CD8-positive, alpha-beta memory T cell (primary cell): ENCODE data around the gene KSR1. TPM values are rescaled to one million over a fixed set of nuclear protein-coding genes. Genes with fewer than 3 reads are reported as not detected.
A peak's percentile ranks its signal among the peaks of the same experiment; 100 is the strongest.

ENCODE experiments used
- CTCF ChIA-PET: fragments of 350-600 bp; sonication (Branson Sonifier 250); formaldehyde crosslinking; loops from one replicate; lab custom pipeline; 2021; ENCODE audit warnings: antibody characterized with exemption; lab: Charles Lee
- POLR2A ChIA-PET: fragments of 350-600 bp; sonication (Branson Sonifier 250); formaldehyde crosslinking; loops from one replicate; lab custom pipeline; 2021; ENCODE audit warnings: antibody characterized with exemption; lab: Charles Lee
- DNase-seq, 5 donors: peaks; one replicate each; pipeline versions ENCODE4 v3.0.0 to v3.0.0-alpha.2; 2020 to 2022; ENCODE audit warnings: mixed read lengths in 1 of 5
- H3K27ac ChIP-seq: one replicate; pipeline ENCODE4 v1.7.0; 2013; ENCODE audit warnings: low read depth, mild to moderate bottlenecking, low read length, moderate library complexity
- H3K27me3 ChIP-seq: 2 replicates; pipeline ENCODE4 v1.7.0; 2013; ENCODE audit warnings: low read length, mild to moderate bottlenecking; ENCODE audit not compliant: insufficient read depth, poor library complexity, severe bottlenecking
- H3K36me3 ChIP-seq: 2 replicates; pipeline ENCODE4 v1.7.0; 2013; ENCODE audit warnings: mild to moderate bottlenecking, low read length, moderate library complexity; ENCODE audit not compliant: insufficient read depth
- H3K4me1 ChIP-seq: 2 replicates; pipeline ENCODE4 v1.7.0; 2013; ENCODE audit warnings: mild to moderate bottlenecking, low read length, moderate library complexity; ENCODE audit not compliant: insufficient read depth
- H3K4me3 ChIP-seq: 2 replicates; pipeline ENCODE4 v1.7.0; 2013; ENCODE audit warnings: mild to moderate bottlenecking, low read length
- H3K9me3 ChIP-seq: 2 replicates; pipeline ENCODE4 v1.7.0; 2013; ENCODE audit warnings: mild to moderate bottlenecking, low read length
- H3K27ac Mint-ChIP-seq, 8 donors: one replicate each; pipeline ENCODE4 v1.8.0; 2020 to 2021; ENCODE audit warnings: mixed read lengths in 8 of 8, mild to moderate bottlenecking in 6 of 8, inconsistent platforms in 3 of 8, moderate library complexity in 3 of 8
- H3K27me3 Mint-ChIP-seq, 2 donors: one replicate each; pipeline ENCODE4 v1.8.0; 2020 to 2021; ENCODE audit warnings: mixed read lengths in 2 of 2, mild to moderate bottlenecking in 1 of 2, moderate library complexity in 1 of 2
- H3K36me3 Mint-ChIP-seq, 3 donors: one replicate each; pipeline ENCODE4 v1.8.0; 2020 to 2021; ENCODE audit warnings: mixed read lengths in 3 of 3, inconsistent platforms in 1 of 3, mild to moderate bottlenecking in 1 of 3
- H3K4me1 Mint-ChIP-seq, 3 donors: one replicate each; pipeline ENCODE4 v1.8.0; 2020 to 2021; ENCODE audit warnings: mixed read lengths in 3 of 3, inconsistent platforms in 1 of 3, mild to moderate bottlenecking in 1 of 3
- H3K4me3 Mint-ChIP-seq, 7 donors: one replicate each; pipeline ENCODE4 v1.8.0; 2020 to 2021; ENCODE audit warnings: mixed read lengths in 7 of 7, mild to moderate bottlenecking in 6 of 7, moderate library complexity in 4 of 7, inconsistent platforms in 2 of 7
- H3K9me3 Mint-ChIP-seq, 5 donors: one replicate each; pipeline ENCODE4 v1.8.0; 2020 to 2022; ENCODE audit warnings: mixed read lengths in 5 of 5, mild to moderate bottlenecking in 3 of 5, moderate library complexity in 2 of 5, inconsistent platforms in 1 of 5
- polyA plus RNA-seq: library from polyadenylated mRNA; unstranded; fragments of 300-500 nt; fragmentation: Illumina TruSeq; gene quantifications from one replicate; pipeline ENCODE4 v1.2.3, GENCODE V29; 2021
- total RNA-seq, 2 experiments: library from RNA; stranded (reverse); gene quantifications; one replicate each; pipeline ENCODE4 v1.2.3, GENCODE V29; 2021

The KSR1 gene
- total and polyA plus RNA-seq, 3 experiments from 2014 or later: 2.9 to 26.9 (median 26.3) TPM

DNA sequence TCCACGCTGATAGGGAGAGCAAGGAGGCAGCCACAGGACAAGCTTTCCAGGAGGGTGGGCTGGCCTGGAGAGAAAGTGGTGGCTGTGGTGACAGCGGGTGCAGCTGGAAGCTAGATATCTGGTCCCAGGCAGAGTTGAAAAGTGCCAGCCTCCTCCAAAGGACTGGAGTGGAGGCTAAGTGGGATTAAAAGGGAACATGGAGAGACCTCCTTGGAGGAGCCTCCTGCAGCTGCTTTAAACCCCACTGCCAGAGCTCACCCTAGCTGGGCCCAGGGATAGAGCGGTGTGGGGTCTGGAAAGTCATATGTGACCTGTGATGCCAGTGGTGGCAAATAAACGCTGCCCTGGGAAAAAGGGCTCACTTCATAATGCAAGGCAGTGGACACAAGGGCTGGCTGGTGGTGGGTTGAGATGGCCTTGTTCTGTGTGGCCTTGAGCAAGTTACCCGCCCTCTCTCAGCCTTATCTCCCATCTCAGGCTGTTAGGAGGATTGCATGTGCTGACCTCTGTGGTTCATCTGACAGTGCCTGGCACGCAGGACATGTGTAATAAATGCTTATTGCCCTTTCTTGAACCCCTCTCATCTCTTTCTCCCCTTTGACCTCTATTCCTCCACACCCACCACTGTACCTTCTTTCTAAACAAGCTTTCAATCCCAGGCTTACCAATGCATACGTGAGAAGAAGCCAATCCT, 113.8 kb downstream of the KSR1 start:
- ChIA-PET POLR2A (no interaction called here), CTCF (interaction anchor here (0.7 to 1.1 kb wide), 3 partner anchors 9 to 31 kb away, joined by 3 to 4 read pairs (median 3); no protein-coding TSS in a partner anchor)
- H3K27ac ChIP-seq: peak overlapping the region; percentile 28
- Mint-ChIP-seq H3K27me3 (no peaks in the 10 kb centered on the region), H3K4me1 (peaks cover 22 to 43% (median 24%) of the 10 kb centered on the region in 3 donors), H3K4me3 (no peak overlapping the region), H3K27ac (peak overlapping the region in 6 of 8 donors; percentile 47 to 90 (median 82)), H3K9me3 (no peaks in the 10 kb centered on the region), H3K36me3 (peaks cover 0 to 4% (median 0%) of the 10 kb centered on the region in 3 donors)
- peaks cover 7% of the 10 kb centered on the region for H3K4me1 ChIP-seq
- H3K27me3 ChIP-seq: no peaks in the 10 kb centered on the region
- DNase-seq: peak in 1 of 5 donors; percentile 19
- no peak overlapping the region for H3K4me3 ChIP-seq
- no peaks in the 10 kb centered on the region for H3K9me3 ChIP-seq
- no peaks in the 10 kb centered on the region for H3K36me3 ChIP-seq

DNA sequence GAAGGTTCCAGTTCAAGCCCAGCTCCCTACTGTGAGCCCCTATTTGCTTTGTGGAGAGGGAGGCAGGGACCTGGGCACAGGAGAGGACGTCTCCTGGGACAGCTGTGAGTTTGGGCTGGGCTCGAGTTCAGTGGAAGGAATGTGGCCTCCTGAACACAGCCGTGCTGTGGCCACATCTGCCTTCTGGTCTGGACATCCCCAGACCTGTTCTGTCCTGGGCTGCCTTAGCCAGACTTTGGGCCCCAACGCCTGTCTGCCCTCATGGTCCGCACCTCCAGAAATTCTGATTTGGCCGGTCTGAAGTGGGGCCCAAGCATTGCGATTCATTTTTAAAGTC, 114.3 kb downstream of the KSR1 start:
- Histone ChIP-seq H3K36me3 (no peaks in the 10 kb centered on the region), H3K9me3 (no peaks in the 10 kb centered on the region), H3K27me3 (no peaks in the 10 kb centered on the region), H3K27ac (no peak overlapping the region), H3K4me3 (no peak overlapping the region), H3K4me1 (peaks cover 7% of the 10 kb centered on the region)
- peaks cover 22 to 43% (median 24%) of the 10 kb centered on the region in 3 donors for H3K4me1 Mint-ChIP-seq
- peak overlapping the region in 2 of 8 donors; percentile 33 to 53 for H3K27ac Mint-ChIP-seq
- CTCF ChIA-PET: interaction anchor here (0.7 to 1.1 kb wide), 3 partner anchors 8 to 30 kb away, joined by 3 to 4 read pairs (median 3); no protein-coding TSS in a partner anchor
- no peaks in the 10 kb centered on the region for H3K9me3 Mint-ChIP-seq
- POLR2A ChIA-PET: no interaction called here
- no peak overlapping the region for H3K4me3 Mint-ChIP-seq
- H3K27me3 Mint-ChIP-seq: no peaks in the 10 kb centered on the region
- DNase-seq: peak in 1 of 5 donors; percentile 17
- H3K36me3 Mint-ChIP-seq: peaks cover 0 to 4% (median 0%) of the 10 kb centered on the region in 3 donors

DNA sequence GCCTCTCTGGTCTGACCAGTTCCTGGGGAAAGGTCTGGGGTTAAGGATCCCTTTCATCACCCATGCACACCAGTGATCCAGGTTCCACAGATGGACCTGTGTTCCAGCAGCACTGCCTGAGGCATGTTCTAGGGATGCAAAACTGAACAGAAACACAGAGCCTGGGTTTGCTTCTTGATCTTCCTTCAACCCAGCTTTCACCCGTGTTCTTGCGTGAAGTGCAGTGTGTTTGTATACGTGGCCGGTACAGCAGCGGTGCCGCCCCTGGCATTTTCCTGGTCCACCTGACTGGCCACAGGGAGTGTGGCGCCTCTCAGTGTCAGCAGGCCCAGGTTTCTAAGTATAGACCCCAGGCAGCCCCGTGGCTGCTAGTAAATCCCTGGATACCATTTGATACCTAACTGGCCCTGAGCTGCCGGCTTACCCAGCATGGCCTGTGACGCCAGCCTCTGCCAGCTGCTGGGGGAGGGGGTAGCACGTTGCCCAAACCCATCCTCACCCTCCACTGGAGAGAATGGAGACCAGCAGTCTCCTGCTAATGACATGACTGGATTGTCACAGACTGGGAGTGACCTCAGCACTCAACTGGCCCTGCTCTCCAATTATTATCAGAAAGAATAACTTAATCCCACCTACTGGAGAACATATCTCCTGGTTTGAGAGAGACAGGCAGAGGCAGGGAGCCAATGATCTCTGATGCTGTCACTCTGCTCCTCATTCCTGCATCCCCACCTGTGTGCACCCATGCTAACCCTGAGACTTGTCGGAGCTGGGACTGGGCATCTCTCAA, 115.5 kb downstream of the KSR1 start:
- Mint-ChIP-seq H3K4me1 (peaks cover 25 to 43% (median 29%) of the 10 kb centered on the region in 3 donors), H3K27me3 (no peaks in the 10 kb centered on the region), H3K9me3 (no peaks in the 10 kb centered on the region), H3K4me3 (no peak overlapping the region), H3K36me3 (peaks cover 0 to under 1% (median 0%) of the 10 kb centered on the region in 3 donors), H3K27ac (peak overlapping the region in 5 of 8 donors; percentile 24 to 78 (median 57))
- no peaks in the 10 kb centered on the region for H3K36me3 ChIP-seq
- H3K9me3 ChIP-seq: no peaks in the 10 kb centered on the region
- POLR2A ChIA-PET: no interaction called here
- CTCF ChIA-PET: no interaction called here
- H3K27ac ChIP-seq: no peak overlapping the region
- DNase-seq: peak in 1 of 5 donors; percentile 20
- H3K4me3 ChIP-seq: no peak overlapping the region
- H3K4me1 ChIP-seq: peaks cover 7% of the 10 kb centered on the region
- H3K27me3 ChIP-seq: no peaks in the 10 kb centered on the region

DNA sequence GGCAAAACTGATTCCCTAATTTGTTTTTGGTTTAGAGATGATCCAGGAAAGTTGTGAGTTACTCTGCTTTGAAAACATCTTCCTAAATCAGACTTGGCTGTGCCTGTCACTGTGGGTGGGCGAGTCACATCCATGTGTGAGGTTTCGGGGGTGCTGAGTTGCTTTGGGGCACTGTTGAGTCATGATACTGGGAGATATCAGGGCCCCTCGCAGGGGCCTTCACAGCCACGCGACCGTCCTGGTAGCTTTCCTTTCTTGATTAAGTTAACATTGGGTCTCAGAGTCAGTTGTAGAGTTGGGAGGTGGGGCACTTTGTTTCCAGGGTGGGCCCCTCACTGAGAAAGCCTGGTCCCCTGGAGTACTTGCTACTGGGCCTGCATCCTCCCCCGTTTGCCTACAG, 116.4 kb downstream of the KSR1 start:
- H3K4me3 ChIP-seq: no peak overlapping the region
- no peaks in the 10 kb centered on the region for H3K9me3 ChIP-seq
- H3K27me3 Mint-ChIP-seq: no peaks in the 10 kb centered on the region
- ChIA-PET POLR2A (no interaction called here), CTCF (no interaction called here)
- no peaks in the 10 kb centered on the region for H3K36me3 ChIP-seq
- peaks cover 7% of the 10 kb centered on the region for H3K4me1 ChIP-seq
- H3K4me3 Mint-ChIP-seq: no peak overlapping the region
- no peaks in the 10 kb centered on the region for H3K9me3 Mint-ChIP-seq
- H3K36me3 Mint-ChIP-seq: peaks cover 0 to 2% (median 0%) of the 10 kb centered on the region in 3 donors
- peak overlapping the region; percentile 40 for H3K27ac ChIP-seq
- H3K27me3 ChIP-seq: no peaks in the 10 kb centered on the region
- DNase-seq: peak in 1 of 5 donors; percentile 13
- peak overlapping the region in 5 of 8 donors; percentile 32 to 78 (median 50) for H3K27ac Mint-ChIP-seq
- peaks cover 25 to 46% (median 29%) of the 10 kb centered on the region in 3 donors for H3K4me1 Mint-ChIP-seq

DNA sequence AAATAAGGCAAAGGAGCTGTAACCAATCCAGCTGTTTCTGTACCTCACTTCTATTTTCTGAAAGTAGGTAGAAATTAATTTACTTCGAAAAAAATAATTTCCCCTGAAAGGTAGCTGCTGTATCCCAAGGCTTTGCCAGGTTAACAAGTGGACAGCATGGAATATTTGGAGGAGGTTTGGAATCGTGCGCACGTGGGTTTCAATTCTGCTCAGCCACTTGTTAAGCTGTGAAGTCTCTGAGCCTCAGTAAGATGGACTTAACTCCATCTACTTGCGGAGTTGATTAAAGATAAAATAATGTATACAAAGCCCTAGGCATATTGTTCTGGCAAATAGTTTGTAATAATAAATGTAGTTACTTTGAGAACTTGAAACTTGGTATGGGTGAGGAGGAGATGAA, 117.3 kb downstream of the KSR1 start:
- H3K4me1 Mint-ChIP-seq: peaks cover 27 to 50% (median 36%) of the 10 kb centered on the region in 3 donors
- CTCF ChIA-PET: interaction anchor here (1.5 kb wide), 1 partner anchor 81 kb away, joined by 3 read pairs; no protein-coding TSS in a partner anchor
- peak overlapping the region in 2 of 8 donors; percentile 32 to 63 for H3K27ac Mint-ChIP-seq
- H3K9me3 ChIP-seq: no peaks in the 10 kb centered on the region
- H3K36me3 Mint-ChIP-seq: peaks cover 0 to 7% (median 0%) of the 10 kb centered on the region in 3 donors
- peak overlapping the region; percentile 40 for H3K27ac ChIP-seq
- H3K4me3 ChIP-seq: no peak overlapping the region
- POLR2A ChIA-PET: interaction anchor here (1.5 kb wide), 1 partner anchor 118 kb away, joined by 4 read pairs; the partner anchor contains the start of gene KSR1
- no peaks in the 10 kb centered on the region for H3K27me3 ChIP-seq
- H3K27me3 Mint-ChIP-seq: no peaks in the 10 kb centered on the region
- H3K36me3 ChIP-seq: no peaks in the 10 kb centered on the region
- DNase-seq: no peak
- no peaks in the 10 kb centered on the region for H3K9me3 Mint-ChIP-seq
- peaks cover 5% of the 10 kb centered on the region for H3K4me1 ChIP-seq
- H3K4me3 Mint-ChIP-seq: no peak overlapping the region

DNA sequence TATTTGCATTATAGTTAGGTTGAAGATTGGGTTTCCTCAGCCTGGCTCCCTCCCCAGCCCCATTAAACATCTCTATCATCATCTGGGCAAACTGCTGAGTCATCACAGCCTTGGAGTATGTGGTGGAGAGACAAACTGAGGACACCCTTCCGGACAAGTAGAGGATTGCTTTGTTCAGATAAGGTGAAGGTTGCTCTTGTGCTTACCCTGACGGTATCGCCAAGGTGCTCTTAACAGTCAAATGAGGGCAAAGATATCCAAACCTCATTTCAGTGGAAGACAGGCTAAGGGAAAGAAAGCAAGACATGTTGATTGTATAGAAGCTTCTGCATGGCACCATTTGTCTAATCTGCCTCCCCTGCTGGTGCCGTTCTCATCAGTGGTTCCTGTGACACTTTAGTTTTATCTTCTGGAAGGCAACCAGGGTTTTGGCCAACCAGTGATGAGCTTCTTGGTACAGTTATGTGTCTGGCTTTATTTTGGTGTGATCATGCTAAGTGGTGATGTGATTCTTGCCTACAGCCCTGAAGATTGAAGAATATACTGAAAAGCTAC, 117.8 kb downstream of the KSR1 start:
- H3K4me1 ChIP-seq: no peaks in the 10 kb centered on the region
- peaks cover 0 to 7% (median 0%) of the 10 kb centered on the region in 3 donors for H3K36me3 Mint-ChIP-seq
- H3K9me3 ChIP-seq: no peaks in the 10 kb centered on the region
- ChIA-PET CTCF (interaction anchor here (1.5 kb wide), 1 partner anchor 81 kb away, joined by 3 read pairs; no protein-coding TSS in a partner anchor), POLR2A (interaction anchor here (1.5 kb wide), 1 partner anchor 118 kb away, joined by 4 read pairs; the partner anchor contains the start of gene KSR1)
- peak overlapping the region; percentile 39 for H3K27ac ChIP-seq
- no peak overlapping the region for H3K4me3 Mint-ChIP-seq
- H3K4me1 Mint-ChIP-seq: peaks cover 25 to 50% (median 36%) of the 10 kb centered on the region in 3 donors
- H3K9me3 Mint-ChIP-seq: no peaks in the 10 kb centered on the region
- DNase-seq: no peak
- H3K4me3 ChIP-seq: no peak overlapping the region
- no peaks in the 10 kb centered on the region for H3K36me3 ChIP-seq
- H3K27me3 ChIP-seq: no peaks in the 10 kb centered on the region
- H3K27me3 Mint-ChIP-seq: no peaks in the 10 kb centered on the region
- H3K27ac Mint-ChIP-seq: peak overlapping the region in 1 of 8 donors; percentile 63

DNA sequence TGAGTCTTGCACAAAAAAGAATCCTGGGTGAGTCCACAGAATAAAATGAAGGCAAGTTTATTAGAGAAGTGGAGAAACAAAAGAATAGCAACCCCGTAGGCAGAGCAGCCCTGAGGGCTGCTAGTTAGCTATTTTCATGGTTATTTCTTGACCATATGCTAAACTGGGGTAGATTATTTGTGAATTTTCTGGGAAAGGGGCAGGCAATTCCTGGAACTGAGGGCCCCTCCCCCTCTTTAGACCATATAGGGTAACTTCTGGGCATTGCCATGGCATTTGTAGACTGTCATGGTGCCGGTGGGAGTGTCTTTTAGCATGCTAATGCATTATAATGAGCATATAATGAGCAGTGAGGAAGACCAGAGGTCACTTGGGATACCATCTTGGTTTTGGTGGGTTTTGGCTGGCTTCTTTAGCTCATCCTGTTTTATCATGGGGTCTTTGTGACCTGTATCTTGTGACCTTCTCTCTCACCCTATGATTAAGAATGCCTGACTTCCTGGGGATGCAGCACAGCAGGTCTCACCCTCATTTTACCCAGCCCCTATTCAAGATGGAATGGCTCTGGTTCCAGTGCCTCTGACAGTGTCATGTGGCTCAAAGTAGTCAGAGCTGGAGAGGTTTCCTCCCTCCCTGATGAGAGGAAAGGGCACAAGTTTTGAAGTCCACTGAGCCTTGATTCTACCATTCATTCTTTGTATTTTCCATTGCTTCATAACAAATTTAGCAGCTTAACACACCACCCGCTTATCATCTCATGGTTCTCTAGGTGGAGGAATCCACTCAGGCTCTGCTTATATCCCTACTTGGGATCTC, 119.1 kb downstream of the KSR1 start:
- peak overlapping the region; percentile 39 for H3K27ac ChIP-seq
- Mint-ChIP-seq H3K4me3 (no peak overlapping the region), H3K36me3 (peaks cover 0 to 10% (median 0%) of the 10 kb centered on the region in 3 donors), H3K4me1 (peaks cover 21 to 50% (median 36%) of the 10 kb centered on the region in 3 donors), H3K27me3 (no peaks in the 10 kb centered on the region), H3K9me3 (no peaks in the 10 kb centered on the region), H3K27ac (peak overlapping the region in 2 of 8 donors; percentile 47 to 88)
- no peaks in the 10 kb centered on the region for H3K27me3 ChIP-seq
- no peaks in the 10 kb centered on the region for H3K9me3 ChIP-seq
- H3K36me3 ChIP-seq: no peaks in the 10 kb centered on the region
- H3K4me1 ChIP-seq: no peaks in the 10 kb centered on the region
- ChIA-PET POLR2A (interaction anchor here (0.5 to 1.5 kb wide), 2 partner anchors 12 to 119 kb away, joined by 4 read pairs; partner anchors contain the start of gene KSR1), CTCF (no interaction called here)
- DNase-seq: no peak
- H3K4me3 ChIP-seq: no peak overlapping the region
